SK-N-SH (cell line): ENCODE data around the gene DCDC2B. TPM values are rescaled to one million over a fixed set of nuclear protein-coding genes. Genes with fewer than 3 reads are reported as not detected.

Experiments used
- CTCF ChIA-PET: fragments of 300-600, 350-600 bp; formaldehyde crosslinking; extraction: SDS; loops from one replicate; lab custom pipeline; 2021; lab: Yijun Ruan, JAX
- POLR2A ChIA-PET: fragments of 350-600 bp; sonication (Branson Sonifier 250); formaldehyde crosslinking; extraction: SDS; loops from one replicate; lab custom pipeline; 2020; ENCODE audit warnings: antibody characterized with exemption, inconsistent platforms; lab: Yijun Ruan, JAX
- DNase-seq: peaks from one replicate; pipeline ENCODE4 v3.0.0; 2012
- H2AFZ ChIP-seq: fragments of 200-600 bp; sonication (generic); 2 replicates; pipeline ENCODE4 v1.8.1; 2016; ENCODE audit warnings: antibody characterized with exemption, mild to moderate bottlenecking, low read depth
- H3F3A ChIP-seq: fragments of 200-600 bp; sonication (generic); replicated peaks from 2 replicates; pipeline ENCODE3; 2016; ENCODE audit warnings: antibody characterized with exemption, mild to moderate bottlenecking; ENCODE audit not compliant: insufficient read depth
- H3K27ac ChIP-seq, 2 experiments: fragments of 200-500 bp in 1 of 2; fragments of 200-600 bp in 1 of 2; sonication (Bioruptor generic) in 1 of 2; sonication (generic), shearing (Covaris generic) in 1 of 2; 2 replicates each; pipeline versions ENCODE4 v1.5.1 to v1.6.1; 2014 to 2016; ENCODE audit warnings: low read depth in 2 of 2, inconsistent platforms in 1 of 2, low read length in 1 of 2, mild to moderate bottlenecking in 1 of 2, mixed read lengths in 1 of 2
- H3K27me3 ChIP-seq: fragments of 200-600 bp; sonication (generic), shearing (Covaris generic); 2 replicates; pipeline ENCODE4 v1.6.1; 2016; ENCODE audit warnings: mixed run types; ENCODE audit not compliant: insufficient read depth
- H3K36me3 ChIP-seq, 2 experiments: fragments of 200-500 bp in 1 of 2; fragments of 200-600 bp in 1 of 2; sonication (Bioruptor generic) in 1 of 2; sonication (generic) in 1 of 2; replicated peaks in 1 of 2; 2 replicates each; pipeline versions ENCODE3 to v1.5.1; 2014 to 2016; ENCODE audit warnings: low read length in 1 of 2, mild to moderate bottlenecking in 1 of 2; ENCODE audit not compliant: insufficient read depth in 2 of 2, control insufficient read depth in 1 of 2
- H3K4me1 ChIP-seq, 2 experiments: fragments of 200-500 bp in 1 of 2; fragments of 200-600 bp in 1 of 2; sonication (Bioruptor generic) in 1 of 2; sonication (generic), shearing (Covaris generic) in 1 of 2; 2 replicates each; pipeline versions ENCODE4 v1.5.1 to v1.6.1; 2014 to 2016; ENCODE audit warnings: low read depth in 1 of 2, low read length in 1 of 2, mixed run types in 1 of 2; ENCODE audit not compliant: insufficient read depth in 2 of 2, control insufficient read depth in 1 of 2
- H3K4me2 ChIP-seq: fragments of 200-600 bp; sonication (generic), shearing (Covaris generic); 2 replicates; pipeline ENCODE4 v1.6.1; 2017; ENCODE audit warnings: mixed run types
- H3K4me3 ChIP-seq, 2 experiments: fragments of 200-500 bp in 1 of 2; fragments of 200-600 bp in 1 of 2; sonication (Bioruptor generic) in 1 of 2; sonication (generic), shearing (Covaris generic) in 1 of 2; 2 replicates each; pipeline versions ENCODE4 v1.5.1 to v1.8.1; 2014 to 2016; ENCODE audit warnings: low read depth in 2 of 2, inconsistent platforms in 1 of 2, low read length in 1 of 2, mild to moderate bottlenecking in 1 of 2, mixed read lengths in 1 of 2, moderate library complexity in 1 of 2
- H3K79me2 ChIP-seq: fragments of 200-600 bp; sonication (generic); 2 replicates; pipeline ENCODE4 v1.8.1; 2017; ENCODE audit warnings: mild to moderate bottlenecking; ENCODE audit not compliant: insufficient read depth
- H3K9ac ChIP-seq: fragments of 200-600 bp; sonication (generic); 2 replicates; pipeline ENCODE4 v1.6.1; 2017; ENCODE audit warnings: mixed run types
- H3K9me2 ChIP-seq: fragments of 200-600 bp; sonication (generic); 2 replicates; pipeline ENCODE4 v1.6.1; 2017; ENCODE audit warnings: mixed run types
- H3K9me3 ChIP-seq: fragments of 200-600 bp; sonication (generic); 2 replicates; pipeline ENCODE4 v1.6.1; 2017; ENCODE audit warnings: mixed run types, mild to moderate bottlenecking, moderate library complexity
- H4K20me1 ChIP-seq: fragments of 200-600 bp; sonication (generic); 2 replicates; pipeline ENCODE4 v1.6.1; 2017; ENCODE audit warnings: mild to moderate bottlenecking, mixed run types; ENCODE audit not compliant: insufficient read depth
- CTCF ChIP-seq: fragments of 200-600 bp; sonication (generic); IDR thresholded peaks from 2 replicates; pipeline ENCODE4 v1.6.1; 2017; ENCODE audit warnings: antibody characterized with exemption, mild to moderate bottlenecking, moderate library complexity
- EP300 ChIP-seq, 2 experiments: IDR thresholded peaks; 2 replicates each; pipeline versions ENCODE4 v1.4.0 to v1.6.1; 2012; ENCODE audit warnings: borderline replicate concordance in 1 of 2, low read depth in 1 of 2, low read length in 1 of 2
- EZH2phosphoT487 ChIP-seq: fragments of 200-600 bp; sonication (generic); IDR thresholded peaks from 2 replicates; pipeline ENCODE4 v1.6.1; 2017; ENCODE audit warnings: low read depth, mixed run types, mild to moderate bottlenecking, antibody characterized with exemption, moderate library complexity, borderline replicate concordance
- FOSL2 ChIP-seq: IDR thresholded peaks from 2 replicates; pipeline ENCODE4 v1.4.0; 2012; ENCODE audit warnings: low read depth, mild to moderate bottlenecking, moderate library complexity, borderline replicate concordance
- GABPA ChIP-seq: IDR thresholded peaks from 2 replicates; pipeline ENCODE4 v1.4.0; 2012; ENCODE audit warnings: low read depth, mild to moderate bottlenecking
- MEF2A ChIP-seq: IDR thresholded peaks from 2 replicates; pipeline ENCODE4 v1.4.0; 2012; ENCODE audit warnings: low read depth, borderline replicate concordance
- NRF1 ChIP-seq: IDR thresholded peaks from 2 replicates; pipeline ENCODE4 v1.6.1; 2012; ENCODE audit warnings: low read depth, mild to moderate bottlenecking, low read length
- PBX3 ChIP-seq: IDR thresholded peaks from 2 replicates; pipeline ENCODE4; 2012
- POLR2AphosphoS5 ChIP-seq: IDR thresholded peaks from 2 replicates; pipeline ENCODE4 v1.6.1; 2012; ENCODE audit warnings: low read depth, low read length
- RAD21 ChIP-seq: IDR thresholded peaks from 2 replicates; pipeline ENCODE4 v1.6.1; 2012; ENCODE audit warnings: mild to moderate bottlenecking, low read length
- REST ChIP-seq: IDR thresholded peaks from 2 replicates; pipeline ENCODE4 v1.6.1; 2012; ENCODE audit warnings: mild to moderate bottlenecking, low read depth, low read length, moderate library complexity
- RFX5 ChIP-seq: IDR thresholded peaks from 2 replicates; pipeline ENCODE4 v1.6.1; 2012; ENCODE audit warnings: mild to moderate bottlenecking, improper control_type of control experiment, low read length
- RXRA ChIP-seq: IDR thresholded peaks from 2 replicates; pipeline ENCODE4 v1.4.0; 2012; ENCODE audit warnings: low read depth, mild to moderate bottlenecking, borderline replicate concordance
- SIN3A ChIP-seq: IDR thresholded peaks from 2 replicates; pipeline ENCODE4 v1.6.1; 2012; ENCODE audit warnings: low read depth, mild to moderate bottlenecking, low read length, moderate library complexity, borderline replicate concordance
- TAF1 ChIP-seq: IDR thresholded peaks from 2 replicates; pipeline ENCODE4 v1.6.1; 2012; ENCODE audit warnings: low read depth, mild to moderate bottlenecking, low read length, moderate library complexity, borderline replicate concordance
- TEAD4 ChIP-seq: IDR thresholded peaks from 2 replicates; pipeline ENCODE4 v1.4.0; 2012; ENCODE audit warnings: mild to moderate bottlenecking, borderline replicate concordance; ENCODE audit not compliant: insufficient read depth
- ZBTB33 ChIP-seq: IDR thresholded peaks from 2 replicates; pipeline ENCODE4 v1.4.0; 2012; ENCODE audit warnings: low read depth, borderline replicate concordance
- WGBS: methylation state at CpG from one replicate; pipeline ENCODE4 v1.1.6; 2017; ENCODE audit warnings: low lambda C conversion rate; 5-methylcytosine and 5-hydroxymethylcytosine counted together
- polyA plus RNA-seq, 3 experiments: library from polyadenylated mRNA; depleted of rRNA; stranded (reverse); fragments of >200 nt; gene quantifications; 2 replicates each; pipeline ENCODE4 v1.2.3, GENCODE V29; 2012
- TF ChIP-seq, protein P1 (sequence below): IDR thresholded peaks from 2 replicates; pipeline ENCODE4 v1.4.0; 2012; ENCODE audit warnings: low read depth, borderline replicate concordance
- TF ChIP-seq, protein P2 (sequence below): IDR thresholded peaks from 2 replicates; pipeline ENCODE4 v1.4.0; 2012; ENCODE audit warnings: low read depth

DCDC2B gene
- polyA plus RNA-seq, 1 of the 3 experiments (the other 2 are of a cell fraction): not detected

DNA sequence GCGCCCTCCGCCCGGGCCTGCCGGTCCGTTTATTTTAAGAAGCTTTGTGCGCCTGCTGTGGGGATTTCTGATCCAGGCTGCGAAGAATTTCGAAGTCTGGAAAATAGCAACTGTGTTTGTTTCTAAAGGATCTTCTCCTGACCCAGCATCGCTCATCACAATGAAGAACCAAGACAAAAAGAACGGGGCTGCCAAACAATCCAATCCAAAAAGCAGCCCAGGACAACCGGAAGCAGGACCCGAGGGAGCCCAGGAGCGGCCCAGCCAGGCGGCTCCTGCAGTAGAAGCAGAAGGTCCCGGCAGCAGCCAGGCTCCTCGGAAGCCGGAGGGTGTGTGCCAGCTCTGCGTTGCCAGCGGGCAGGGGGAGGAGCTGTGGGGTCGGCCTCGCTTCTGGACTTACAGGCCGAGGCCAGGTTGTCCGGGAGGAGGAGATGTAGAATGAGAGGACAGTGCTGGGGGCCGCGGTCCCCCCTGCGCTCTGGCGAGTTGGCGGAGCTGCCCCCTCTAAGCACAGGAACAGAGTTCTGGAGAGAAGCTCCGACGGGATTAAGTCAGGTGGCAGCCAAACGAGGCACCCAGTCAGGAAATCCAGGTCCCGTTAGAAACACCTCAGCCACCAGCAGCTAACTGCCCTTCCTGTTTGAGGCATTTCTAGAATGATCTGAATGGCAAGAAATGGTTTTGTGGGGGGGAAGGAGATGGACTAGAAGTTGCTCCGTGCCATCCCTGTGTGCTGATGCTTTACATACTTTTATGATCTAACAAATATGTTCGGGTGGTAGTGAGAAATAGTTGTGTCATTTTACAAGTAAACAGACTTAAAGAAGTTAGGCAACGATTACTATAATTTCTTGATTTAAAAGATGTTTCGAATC is 28.5 kb upstream of the DCDC2B start:
- peak overlapping the region; percentile 65 to 82 for H3K4me3 ChIP-seq
- peaks cover 12% of the 10 kb centered on the region; the same call in 1 of the 2 replicates for H4K20me1 ChIP-seq
- peaks cover 23 to 35% of the 10 kb centered on the region in 2 experiments for H3K36me3 ChIP-seq
- H3K4me1 ChIP-seq: peaks cover 18 to 25% of the 10 kb centered on the region in 2 experiments; a peak in 3 of 4 replicates
- WGBS: 7% methylated on average over 27 of the region's 36 CpGs
- ChIA-PET CTCF (interaction anchor here (0.9 to 2.3 kb wide), 5 partner anchors 12 to 233 kb away, joined by 3 to 6 read pairs (median 3); partner anchors contain the start of gene KPNA6), POLR2A (interaction anchor here (0.7 to 3.4 kb wide), 9 partner anchors 10 to 1240 kb away, joined by 3 to 19 read pairs (median 6); partner anchors contain the start of genes CCDC28B, IQCC, KPNA6 and TMEM39B)
- DNase-seq: peak; percentile 80
- no peaks in the 10 kb centered on the region for H3K9me3 ChIP-seq
- no peaks in the 10 kb centered on the region for H3K9me2 ChIP-seq
- H3K79me2 ChIP-seq: peaks cover 52% of the 10 kb centered on the region
- no peaks in the 10 kb centered on the region for H3K27me3 ChIP-seq
- peak overlapping the region; percentile 97 for H3K4me2 ChIP-seq
- H3K27ac ChIP-seq: peak overlapping the region; percentile 90 to 96
- H2AFZ ChIP-seq: peak overlapping the region; percentile 77; the same call in 1 of the 2 replicates
- peaks cover 35% of the 10 kb centered on the region for H3F3A ChIP-seq
- peak overlapping the region; percentile 98 for H3K9ac ChIP-seq
- TF ChIP-seq, protein P1, sequence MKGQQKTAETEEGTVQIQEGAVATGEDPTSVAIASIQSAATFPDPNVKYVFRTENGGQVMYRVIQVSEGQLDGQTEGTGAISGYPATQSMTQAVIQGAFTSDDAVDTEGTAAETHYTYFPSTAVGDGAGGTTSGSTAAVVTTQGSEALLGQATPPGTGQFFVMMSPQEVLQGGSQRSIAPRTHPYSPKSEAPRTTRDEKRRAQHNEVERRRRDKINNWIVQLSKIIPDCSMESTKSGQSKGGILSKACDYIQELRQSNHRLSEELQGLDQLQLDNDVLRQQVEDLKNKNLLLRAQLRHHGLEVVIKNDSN: no peak
- TF ChIP-seq, protein P2, sequence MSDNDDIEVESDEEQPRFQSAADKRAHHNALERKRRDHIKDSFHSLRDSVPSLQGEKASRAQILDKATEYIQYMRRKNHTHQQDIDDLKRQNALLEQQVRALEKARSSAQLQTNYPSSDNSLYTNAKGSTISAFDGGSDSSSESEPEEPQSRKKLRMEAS: no peak
- no peak for TF ChIP-seq POLR2AphosphoS5
- no peak for TF ChIP-seq NRF1
- no peak for TF ChIP-seq MEF2A
- TF ChIP-seq EP300 (IDR thresholded peaks at IDR 0.05; ENCODE audit: borderline replicate concordance in 1 of 2, low read depth in 1 of 2, low read length in 1 of 2): no peak
- TF ChIP-seq TEAD4: no peak
- TF ChIP-seq REST: no peak
- no peak for TF ChIP-seq PBX3
- TF ChIP-seq ZBTB33: no peak
- no peak for TF ChIP-seq RXRA
- peak; percentile 22; the same call in 1 of the 2 replicates for TF ChIP-seq TAF1
- TF ChIP-seq RAD21: no peak
- no peak for TF ChIP-seq RFX5
- TF ChIP-seq CTCF: no peak; the same call in 1 of the 2 replicates
- TF ChIP-seq EZH2phosphoT487: no peak
- TF ChIP-seq SIN3A: peak; percentile 25; the same call in 1 of the 2 replicates
- TF ChIP-seq FOSL2: no peak
- peak; percentile 21; the same call in 1 of the 2 replicates for TF ChIP-seq GABPA
